GM04503 (cell line): ENCODE measurements around the gene KLHL17.

Experiments
- DNase-seq: peaks from one replicate; pipeline ENCODE4 v3.0.0-alpha.2; 2012; ENCODE audit warnings: low read depth

Gene KLHL17

GRCh38 chr1:923131-923990, 37.0 kb upstream of the KLHL17 start, which contains the start of gene SAMD11:
SAMD11 (plus strand) TSS chr1:923923; CDS start chr1:924432, 509 bp downstream.
- DNase-seq: no peak

GRCh38 chr1:923991-924655, 36.3 kb upstream of the KLHL17 start:
- DNase-seq: no peak

GRCh38 chr1:924656-925560, 35.5 kb upstream of the KLHL17 start:
- DNase-seq: no peak

GRCh38 chr1:925561-926421, 34.6 kb upstream of the KLHL17 start:
- no peak for DNase-seq

GRCh38 chr1:927234-927633, 33.1 kb upstream of the KLHL17 start:
- DNase-seq: no peak

- DNase-seq: no peak
These were observed 32.6 kb upstream of the KLHL17 start for GRCh38 chr1:927748-928147.

- DNase-seq: no peak
These were observed 31.3 kb upstream of the KLHL17 start for GRCh38 chr1:928825-929661.

GRCh38 chr1:929712-930632, 30.4 kb upstream of the KLHL17 start:
- DNase-seq: no peak

GRCh38 chr1:930633-931138, 29.7 kb upstream of the KLHL17 start:
- no peak for DNase-seq

GRCh38 chr1:931380-932172, 28.8 kb upstream of the KLHL17 start:
- no peak for DNase-seq

GRCh38 chr1:932173-932510, 28.2 kb upstream of the KLHL17 start:
- DNase-seq: no peak

GRCh38 chr1:932776-933602, 27.4 kb upstream of the KLHL17 start:
- no peak for DNase-seq

GRCh38 chr1:933603-933940, 26.8 kb upstream of the KLHL17 start:
- no peak for DNase-seq

GRCh38 chr1:934991-935750, 25.2 kb upstream of the KLHL17 start:
- no peak for DNase-seq

- DNase-seq: no peak
These were observed 24.6 kb upstream of the KLHL17 start for GRCh38 chr1:935751-936231.

- DNase-seq: no peak
These were observed 23.8 kb upstream of the KLHL17 start for GRCh38 chr1:936348-937264.
